ENCODE data around the gene CTIF.

Gene CTIF

DNA sequence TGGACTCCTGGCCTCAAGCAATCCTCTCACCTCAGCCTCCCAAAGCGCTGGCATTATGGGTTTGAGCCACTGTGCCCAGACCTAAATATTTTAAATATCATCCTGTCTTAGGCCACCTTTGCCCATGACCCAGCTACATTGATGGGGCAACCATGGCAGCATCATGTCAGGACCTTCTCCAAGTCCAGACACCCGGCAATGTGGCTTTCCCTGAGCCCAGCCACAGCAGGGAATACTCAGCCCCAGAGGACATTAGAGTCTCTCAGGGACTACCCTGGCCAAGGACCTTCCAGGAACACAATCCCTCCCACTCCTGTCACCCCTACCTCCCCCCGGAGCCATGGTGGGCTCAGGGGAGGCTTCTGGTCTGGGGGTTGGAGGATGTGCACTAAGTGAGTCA, 339.1 kb downstream of the CTIF start:
- FAIRE-seq = no peak

DNA sequence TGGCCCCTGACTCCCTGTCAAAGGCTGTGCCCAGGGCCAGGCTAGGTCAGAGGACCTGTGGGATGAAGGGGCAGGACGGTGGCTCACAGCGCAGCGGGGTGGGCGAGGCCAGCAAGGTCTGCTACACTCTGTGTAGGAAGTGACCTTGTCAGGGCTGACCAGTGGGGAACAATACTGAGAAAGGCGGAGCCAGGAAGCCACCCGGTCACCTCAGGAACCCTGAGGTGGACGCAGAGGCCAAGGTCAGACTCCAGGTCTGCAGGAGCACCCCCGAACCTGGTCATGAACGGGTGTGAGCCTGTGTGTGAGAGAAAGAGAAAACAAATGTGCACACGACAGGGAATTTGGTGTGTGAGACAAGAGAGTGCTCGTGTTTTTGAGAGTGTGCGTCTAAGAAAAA, 339.6 kb downstream of the CTIF start:
- no peak for FAIRE-seq

DNA sequence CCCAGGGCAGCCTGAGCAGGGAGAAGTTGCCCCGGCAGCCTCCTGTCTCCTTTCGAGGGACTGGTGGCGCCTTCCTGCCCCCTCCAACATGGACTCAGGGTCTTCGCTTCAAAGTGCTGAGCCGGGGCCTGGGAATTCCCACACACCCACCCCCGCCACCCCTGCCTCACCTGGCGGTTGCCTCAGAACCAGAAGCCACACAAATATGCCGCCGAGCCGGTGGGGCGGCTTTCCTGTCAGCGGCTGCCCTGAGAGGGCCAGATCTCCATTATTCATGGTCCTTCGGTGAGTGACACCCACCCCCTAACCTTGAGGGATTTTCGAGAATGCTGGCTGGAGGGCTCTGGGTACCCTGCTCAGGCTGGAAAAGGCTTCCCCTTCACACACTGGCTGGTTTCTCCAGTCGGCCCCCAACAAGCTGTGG, 340.2 kb downstream of the CTIF start:
- FAIRE-seq = no peak

DNA sequence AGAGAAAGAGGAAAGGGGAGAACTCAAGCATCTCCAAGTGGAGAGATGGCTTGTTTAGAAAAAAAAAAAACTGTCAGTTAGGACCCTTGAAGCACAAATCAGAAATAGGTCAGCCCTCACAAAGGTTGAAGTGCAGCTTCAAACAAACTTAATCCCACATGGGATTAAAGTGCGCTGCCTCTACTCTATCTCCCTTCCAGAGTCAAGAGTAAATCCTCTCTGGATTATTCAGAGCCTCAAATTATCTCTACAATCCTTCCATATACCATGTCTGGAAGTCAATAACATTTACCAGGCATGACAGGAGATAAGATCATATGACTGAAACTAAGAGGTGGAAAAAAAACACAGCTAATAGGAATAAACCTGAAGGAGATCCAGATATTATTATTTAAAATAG, 342.1 kb downstream of the CTIF start:
- no peak for FAIRE-seq

DNA sequence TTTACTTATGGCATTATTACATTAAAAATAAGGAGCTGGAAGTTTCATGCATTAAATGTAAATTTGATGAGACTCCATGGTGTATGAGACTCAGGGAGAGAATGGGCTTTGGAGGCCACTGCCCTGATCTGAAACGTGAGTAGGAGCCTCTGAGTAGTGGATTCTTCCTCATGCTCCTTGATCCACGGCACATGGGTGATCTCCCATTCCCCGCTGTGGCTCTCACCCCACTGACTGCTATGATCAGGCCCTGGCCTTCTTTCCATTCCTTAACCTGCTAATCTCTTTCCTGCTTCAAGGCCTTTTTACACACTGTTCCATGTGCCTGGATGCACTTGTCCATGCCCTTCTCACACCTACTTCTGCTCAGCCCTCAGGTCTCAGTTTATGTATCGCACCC, 343.5 kb downstream of the CTIF start:
- FAIRE-seq = no peak

DNA sequence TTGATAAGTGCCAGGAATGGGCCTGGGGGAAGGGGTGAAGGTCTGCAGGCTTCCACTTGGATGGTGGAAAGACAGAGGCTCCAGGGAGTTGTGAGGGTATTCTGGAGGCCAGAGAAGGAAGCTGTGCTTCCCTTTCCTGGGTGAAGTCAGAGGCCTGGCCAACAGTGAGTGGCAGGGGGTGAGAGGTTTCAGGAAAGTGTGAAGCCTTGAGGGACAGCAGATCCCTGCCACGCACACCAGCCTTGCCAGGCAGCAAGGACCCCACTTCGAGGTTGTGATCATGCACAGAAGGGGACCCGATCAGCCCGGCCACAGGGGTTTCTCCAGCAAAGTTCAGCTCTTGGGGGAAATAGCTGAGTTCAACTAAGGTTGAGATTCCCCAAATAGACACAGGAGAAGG, 345.5 kb downstream of the CTIF start:
- no peak for FAIRE-seq

DNA sequence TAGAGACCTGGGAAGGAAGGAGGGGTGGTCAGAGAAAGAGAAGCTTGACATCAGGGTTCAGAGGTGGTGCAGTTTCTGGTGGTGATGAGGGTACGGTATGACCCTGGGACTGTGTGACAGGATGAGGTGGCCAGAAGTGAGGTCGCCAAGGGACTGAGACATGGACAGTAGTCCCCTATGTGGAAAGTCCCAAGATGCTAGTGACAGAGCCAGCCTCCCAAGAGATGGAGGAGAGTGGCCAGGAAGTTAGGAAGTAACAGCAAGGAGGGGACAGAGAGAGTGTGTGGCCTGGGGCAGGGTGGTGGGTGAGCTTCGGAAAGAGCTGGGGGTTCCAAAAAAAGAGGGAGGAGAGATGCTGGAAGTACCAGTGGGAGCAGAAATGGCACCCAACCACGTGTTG, 345.9 kb downstream of the CTIF start:
- FAIRE-seq = no peak

DNA sequence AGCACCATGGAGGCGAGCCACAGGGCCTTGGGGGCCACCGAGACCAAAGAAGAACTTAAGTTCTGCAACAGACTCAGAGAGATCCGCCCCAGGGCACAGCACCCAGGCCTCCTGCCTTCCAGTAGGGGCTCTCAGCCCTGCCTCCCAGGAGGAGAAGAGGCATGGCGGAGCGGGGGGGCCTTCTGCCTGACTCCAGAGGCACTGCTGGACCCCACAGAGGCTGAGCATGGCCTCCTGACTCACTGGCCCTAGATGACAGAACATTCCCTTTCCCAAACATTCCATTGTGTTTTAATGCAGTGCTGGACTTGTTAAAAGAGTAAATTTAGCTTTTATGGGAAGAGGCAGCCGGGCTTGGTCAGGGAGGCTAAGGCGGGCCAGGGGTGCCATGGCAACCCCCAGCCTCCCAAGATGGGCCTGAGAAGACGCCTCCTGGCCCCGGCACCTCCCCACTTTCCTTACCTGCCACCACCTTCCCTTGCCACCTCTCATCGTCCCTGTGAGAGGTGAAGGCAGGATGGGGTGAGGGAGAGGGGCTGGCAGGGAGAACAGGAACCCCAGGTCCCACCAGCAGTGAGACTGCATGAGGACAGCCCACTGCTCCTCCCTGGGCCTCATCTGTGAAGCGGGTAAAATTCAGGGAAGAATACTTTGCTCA, 346.6 kb downstream of the CTIF start:
- no peak for FAIRE-seq

DNA sequence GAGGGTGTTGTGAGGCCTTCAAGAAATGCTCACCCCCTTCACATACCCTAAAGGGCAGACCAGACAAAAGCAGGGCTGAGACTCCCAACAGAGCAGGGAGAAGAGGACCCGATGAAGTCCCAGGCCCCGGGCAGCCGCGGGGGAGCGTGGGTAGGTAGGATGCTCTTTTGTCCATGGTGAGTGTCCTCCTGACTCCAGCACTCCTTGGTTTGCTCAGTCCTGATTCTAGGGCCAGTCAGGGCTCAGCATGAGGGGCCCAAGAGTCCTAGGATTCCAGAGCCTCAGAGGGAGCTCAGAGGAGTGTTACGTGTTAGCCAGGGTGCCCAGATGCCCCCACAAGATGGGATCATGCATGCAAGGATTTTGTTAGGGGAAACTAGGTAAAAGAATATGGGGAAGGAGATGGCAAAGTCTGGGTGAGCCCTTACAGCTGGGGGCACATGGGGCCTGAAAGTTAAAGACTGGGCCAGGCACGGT, 347.1 kb downstream of the CTIF start:
- no peak for FAIRE-seq

DNA sequence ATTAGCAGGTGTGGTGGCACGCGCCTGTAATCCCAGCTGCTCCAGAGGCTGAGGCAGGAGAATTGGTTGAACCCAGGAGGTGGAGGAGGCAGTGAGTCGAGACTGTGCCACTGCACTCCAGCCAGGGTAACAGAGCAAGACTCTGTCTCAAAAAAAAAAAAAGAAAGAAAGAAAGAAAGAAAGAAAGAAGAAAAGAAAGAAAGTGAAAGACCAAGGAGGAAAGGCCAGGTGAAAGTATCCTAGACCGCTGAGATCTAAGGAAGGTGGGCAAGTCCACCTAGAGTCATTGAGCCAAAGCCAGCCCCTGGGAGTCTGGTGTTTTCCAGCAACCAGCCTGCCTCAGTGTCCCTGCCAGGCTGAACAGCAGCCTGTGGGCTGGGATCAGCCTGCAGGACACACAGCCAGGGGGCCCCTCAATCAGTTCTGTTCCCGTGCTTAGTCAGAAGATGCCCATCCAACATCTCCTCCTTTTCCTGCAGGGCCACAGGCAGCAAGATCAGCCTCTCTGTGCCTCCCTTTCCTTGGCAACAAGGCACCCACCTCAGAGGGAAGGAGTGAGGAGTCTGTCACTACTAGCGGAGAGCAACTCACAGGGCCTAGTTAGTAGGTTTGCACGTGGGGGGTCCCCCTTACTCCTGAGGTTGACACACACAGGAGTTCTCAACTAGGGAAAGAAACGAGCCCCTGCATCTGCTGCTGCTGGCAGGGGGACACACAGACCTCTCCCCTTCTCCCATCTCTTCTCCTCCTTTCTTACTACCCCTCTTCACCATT, 347.9 kb downstream of the CTIF start:
- no peak for FAIRE-seq

DNA sequence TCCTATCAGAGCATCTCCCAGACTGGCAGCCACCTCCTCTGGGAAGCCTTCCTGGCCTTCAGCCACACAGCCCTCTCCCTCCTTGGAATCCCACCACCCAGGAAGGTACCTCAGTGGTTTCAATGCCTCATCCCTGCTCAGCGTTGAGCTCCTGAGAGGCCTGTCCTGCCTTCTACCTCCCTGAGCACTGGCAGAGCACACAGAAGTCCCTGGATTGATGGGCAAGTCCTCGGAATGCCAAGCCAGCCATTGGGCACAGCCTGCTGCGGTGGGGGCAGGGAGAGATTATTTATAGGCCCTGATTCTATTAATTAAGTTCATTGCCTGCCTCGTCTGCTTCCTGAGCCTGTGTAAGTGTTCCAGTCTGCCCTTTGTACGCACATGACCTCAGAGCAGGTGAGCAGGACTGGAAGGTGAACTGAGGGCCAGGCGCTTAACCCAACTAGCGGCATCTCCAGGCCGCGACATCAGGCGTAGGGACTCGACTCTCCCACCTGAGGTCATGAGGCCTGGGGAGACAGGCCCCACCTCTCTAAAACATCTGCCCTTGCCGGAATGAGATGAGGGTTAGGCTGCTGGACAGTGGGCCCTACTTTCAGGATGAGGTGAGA, 348.6 kb downstream of the CTIF start:
- FAIRE-seq = no peak

DNA sequence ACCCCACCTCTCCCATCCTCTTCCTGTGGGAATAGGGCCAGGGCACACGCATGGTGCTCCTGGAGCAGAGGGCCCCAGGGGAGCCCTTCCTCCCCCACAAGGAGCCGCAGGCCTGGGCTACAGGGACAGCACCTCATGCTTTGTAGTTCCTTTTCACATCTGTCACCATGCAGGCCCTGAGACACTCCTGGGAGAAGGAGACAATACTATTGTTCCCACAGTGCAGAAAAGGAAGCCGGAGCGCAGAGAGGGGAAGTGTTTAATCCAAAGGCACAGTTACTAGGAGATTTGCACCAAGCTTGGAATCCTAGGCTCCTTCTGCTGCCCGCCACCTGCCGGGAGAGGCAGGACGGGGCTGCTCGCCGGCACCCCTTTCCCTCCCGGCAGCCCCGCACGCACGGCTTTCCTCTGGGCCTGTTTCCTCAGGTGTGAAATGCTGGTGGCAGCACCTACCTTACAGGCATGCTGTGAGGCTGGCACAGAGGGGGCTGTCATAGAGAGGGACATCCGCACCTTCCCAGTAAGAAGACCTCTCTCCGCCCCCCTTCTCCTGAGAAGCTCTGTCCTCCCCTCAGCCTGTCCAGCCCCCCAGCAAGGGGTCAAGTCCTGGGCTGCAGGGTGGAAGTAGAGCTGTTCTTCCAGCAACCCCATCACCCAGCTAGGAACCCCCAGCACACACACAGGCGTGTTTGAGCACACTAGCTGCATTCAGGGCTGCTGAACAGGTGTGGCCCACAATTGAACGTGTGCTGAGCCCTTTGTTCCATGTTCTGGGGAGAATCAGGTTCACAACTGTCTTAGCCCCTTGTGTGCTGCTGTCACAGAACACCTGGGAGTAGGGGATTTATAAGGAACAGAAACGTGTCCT, 349.3 kb downstream of the CTIF start:
- FAIRE-seq = no peak

DNA sequence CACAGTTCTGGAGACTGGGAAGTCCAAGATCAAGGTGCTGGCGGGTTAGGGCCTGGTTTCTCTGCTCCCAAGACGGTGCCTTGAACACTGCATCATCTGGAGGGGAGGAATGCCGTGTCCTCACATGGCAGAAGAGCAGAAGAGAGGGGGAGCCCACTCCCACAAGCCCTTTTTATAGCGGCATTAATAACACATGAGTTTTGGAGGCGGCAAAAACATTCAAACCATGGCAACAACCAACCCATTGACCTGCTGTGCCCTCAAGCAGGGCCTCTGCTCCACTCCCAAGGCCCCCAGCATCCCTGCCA, 349.9 kb downstream of the CTIF start:
- FAIRE-seq = no peak

DNA sequence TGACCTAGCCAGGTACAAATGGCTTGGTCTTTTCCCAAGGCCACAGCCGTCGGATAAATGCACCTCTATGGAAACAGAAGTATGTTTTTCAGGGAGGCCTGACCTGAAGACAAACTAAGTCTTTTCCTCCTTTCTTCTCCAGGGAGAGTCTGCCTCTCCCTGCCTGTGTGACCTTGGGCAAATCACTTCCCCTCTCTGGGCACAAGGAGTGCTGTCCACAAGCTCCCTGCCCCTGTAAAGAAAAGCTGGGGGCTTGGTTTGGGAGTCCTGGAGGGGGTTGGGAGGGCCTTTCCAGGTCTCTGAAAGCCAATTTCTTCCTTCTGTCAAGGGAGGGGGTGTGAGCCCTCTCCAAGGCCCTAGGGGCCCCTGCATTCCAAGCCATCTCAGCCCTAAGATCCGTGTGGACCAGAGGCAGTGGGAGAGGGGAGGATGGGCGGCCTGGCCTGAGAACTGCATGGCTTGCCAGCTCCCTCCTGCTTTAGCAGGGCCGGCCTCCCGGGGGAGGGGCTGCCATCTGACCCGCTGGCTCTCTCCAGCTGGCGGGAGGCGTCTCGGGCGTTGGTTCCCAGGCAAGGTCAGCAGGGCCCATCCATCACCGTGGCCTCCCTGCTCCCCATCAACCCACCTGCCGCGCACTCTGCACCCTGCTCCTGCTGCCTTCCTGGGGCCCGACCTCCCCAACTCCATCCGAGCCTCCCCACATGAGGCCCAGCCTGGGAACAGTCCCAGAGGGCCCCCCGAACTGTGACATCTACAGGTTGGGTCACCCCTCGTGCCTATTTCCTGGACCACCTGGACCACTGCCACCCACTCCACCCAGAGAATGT, 350.5 kb downstream of the CTIF start:
- FAIRE-seq = no peak

DNA sequence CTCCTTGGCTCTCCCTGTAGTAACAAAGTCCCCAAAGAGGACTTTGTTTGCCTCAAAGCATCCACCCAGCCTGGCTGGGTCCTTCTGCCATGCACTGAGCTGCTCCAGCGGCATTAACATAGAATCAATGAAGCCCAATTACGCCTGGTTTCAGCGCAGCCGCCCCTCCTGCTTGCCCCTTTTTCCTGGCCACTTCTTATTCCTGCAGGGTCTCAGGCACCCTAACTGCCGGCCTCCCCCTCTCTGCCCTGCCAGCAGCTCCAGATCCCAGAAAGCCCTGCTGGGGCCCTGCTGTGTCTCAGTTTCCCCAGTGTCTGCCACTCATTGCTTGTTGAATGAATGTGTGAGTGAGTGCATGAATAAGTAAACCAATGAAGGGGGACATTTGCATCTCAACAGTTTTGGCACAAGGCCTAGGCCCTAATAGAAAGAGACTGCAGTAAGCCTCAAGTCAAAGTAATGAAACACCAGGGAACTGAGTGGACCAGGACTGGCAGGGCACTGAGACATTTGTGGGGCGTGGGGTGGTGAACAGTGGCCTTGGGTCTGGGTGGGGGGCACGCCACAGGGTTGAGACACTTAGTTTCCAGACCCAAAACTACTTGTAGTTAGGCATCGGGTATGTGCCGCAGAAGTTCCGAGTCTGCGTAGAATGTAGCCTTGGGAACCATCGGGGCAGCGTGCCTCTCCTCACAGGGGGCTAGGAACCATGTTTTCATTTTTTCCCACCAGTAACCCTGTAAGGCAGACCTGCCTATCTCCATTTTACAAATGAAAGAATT, 351.3 kb downstream of the CTIF start:
- FAIRE-seq = no peak

DNA sequence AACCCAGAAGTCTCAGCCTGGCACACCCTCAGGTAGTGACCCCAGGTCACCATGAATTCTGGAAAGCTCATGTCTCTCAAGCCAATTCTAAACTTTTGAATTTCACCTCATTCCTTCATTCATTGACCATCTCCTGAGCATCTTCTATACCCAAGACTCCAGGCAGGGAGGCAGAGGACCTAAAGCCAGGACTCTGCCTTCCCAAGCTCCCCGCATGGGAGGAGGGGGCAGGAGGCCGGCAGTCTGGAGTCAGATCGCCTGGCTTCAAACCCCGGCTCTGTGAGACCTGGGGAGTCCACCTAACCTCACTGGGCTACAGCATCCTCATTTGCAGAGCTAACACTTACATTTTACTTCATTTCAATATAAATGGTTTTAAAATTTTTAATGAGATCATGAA, 352.9 kb downstream of the CTIF start:
- FAIRE-seq = no peak

DNA sequence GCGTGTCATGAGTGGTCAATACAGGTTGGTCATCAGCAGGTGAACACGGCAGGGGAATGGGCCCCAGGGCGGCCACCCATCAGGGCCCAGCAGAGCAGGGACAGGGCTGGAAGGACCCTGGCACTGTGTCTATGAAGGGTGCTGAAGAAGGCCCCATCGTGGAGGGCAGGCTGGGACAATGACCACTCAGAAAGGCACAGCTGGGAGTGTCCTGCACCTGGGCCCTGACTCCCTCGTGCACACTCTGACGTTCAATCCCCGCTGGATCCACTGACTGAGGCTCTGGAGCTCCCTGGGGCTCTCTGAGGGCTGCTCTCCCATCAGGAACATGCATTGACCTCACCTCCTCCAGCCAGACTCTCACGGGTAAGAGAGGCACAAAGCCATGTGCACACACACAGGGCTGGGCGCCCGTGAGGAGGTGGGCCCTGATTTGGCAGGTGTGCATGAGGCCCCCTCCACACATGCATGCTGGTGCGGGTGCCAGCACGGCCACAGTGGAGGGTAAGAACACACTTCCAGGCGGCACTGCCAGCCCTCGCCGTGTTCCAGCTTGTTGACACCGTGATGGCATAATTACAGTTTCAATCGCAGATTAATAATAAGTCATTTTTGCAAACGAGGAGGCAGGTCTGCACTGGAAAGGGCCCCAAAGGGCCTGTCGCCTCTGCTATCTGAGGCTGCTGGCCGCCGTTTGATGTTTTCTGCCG, 353.5 kb downstream of the CTIF start:
- no peak for FAIRE-seq

DNA sequence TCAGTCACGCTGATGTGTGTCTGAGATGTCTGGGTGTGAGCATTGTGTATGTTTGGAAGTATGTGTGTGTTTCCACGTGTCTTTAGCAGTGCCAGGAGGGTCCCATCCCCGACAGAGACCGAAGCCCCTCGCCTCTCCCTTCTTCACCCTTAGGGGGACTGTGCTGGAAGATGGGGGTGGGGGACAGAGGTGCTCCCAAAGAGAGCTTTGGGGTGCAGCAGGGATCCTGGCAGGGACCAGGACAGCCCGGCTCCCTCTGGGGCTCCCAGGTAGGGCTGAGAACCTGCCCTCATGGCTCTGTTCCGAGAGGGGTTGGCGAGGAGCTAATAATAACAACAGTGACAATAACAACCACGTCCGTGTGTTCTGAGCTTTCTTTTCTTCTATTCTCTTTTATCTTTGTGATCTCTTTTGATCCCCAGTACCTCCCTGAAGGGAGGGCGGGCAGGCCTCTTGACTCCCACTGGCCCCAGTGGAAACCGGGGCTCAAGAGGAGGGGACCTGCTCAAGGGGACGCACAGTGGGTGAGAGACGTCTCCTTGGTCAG, 354.3 kb downstream of the CTIF start:
- no peak for FAIRE-seq

DNA sequence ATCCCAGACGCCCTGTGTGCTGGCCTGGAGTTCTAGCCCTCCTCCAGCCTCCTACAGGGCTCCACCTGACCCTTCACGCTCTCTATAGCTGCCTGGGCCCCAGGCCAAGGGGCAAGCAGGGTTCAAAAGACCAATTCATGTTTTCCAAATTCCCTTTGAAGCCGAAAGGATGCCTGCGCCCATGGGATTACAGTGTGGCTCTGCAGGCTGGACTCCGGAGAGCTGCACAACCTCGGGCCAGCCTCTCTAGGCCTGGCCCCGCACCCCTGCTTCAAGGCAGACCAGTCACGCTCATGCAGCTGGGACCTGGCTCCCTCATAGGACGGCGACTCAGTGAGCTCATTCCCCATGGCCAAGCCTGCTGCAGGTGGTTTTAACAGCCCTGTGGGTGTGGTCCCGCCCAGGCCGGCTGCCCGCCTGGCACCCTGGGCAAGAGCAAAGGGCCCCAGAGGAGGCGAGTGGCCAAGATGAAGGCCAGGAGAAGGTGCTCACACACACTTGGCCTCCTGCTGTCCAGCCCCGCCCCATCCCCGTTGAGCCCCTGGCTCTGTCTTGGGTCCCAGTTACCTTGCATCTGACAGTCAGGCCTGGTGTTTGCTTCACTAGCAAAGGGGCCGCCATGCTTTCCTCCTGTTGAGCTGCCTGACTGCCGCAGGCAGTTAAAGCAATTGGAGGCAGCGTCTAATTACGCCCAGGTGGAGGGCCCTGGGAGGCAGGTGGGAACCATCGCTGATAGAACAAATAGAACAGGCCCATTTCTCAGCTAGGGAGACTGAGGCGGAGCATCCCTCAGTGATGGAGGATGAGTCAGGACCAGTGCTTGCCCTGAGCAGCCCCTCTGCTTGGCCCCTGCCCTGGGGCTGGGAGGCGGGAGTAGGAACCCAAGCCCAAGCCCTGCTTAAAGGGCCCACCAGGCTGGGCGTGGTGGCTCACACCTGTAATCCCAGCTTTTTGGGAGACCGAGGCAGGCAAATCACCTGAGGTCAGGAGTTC, 355.1 kb downstream of the CTIF start:
- FAIRE-seq = no peak
